Measurements from ENCODE around the gene PSMF1.
"Not testable (repeated sequence)": the region's sequence is repeated elsewhere in the genome, so short reads cannot be mapped to it uniquely, and the experiment has no call there.

PSMF1 gene

GRCh38 chr20:1134355-1134754 is 16.0 kb downstream of the PSMF1 start:
- Histone ChIP-seq H3K9me3 (ENCODE audit: severe bottlenecking) (no peaks in the 10 kb centered on the region), H3K36me3 (ENCODE audit: low read depth) (peaks cover 97% of the 10 kb centered on the region), H3K27ac (ENCODE audit: poor library complexity, severe bottlenecking) (no peak overlapping the region), H3K27me3 (ENCODE audit: insufficient read depth, poor library complexity, severe bottlenecking) (no peaks in the 10 kb centered on the region), H3K4me1 (ENCODE audit: insufficient read depth, poor library complexity, severe bottlenecking) (no peaks in the 10 kb centered on the region), H3K4me3 (ENCODE audit: severe bottlenecking) (no peak overlapping the region)
- DNase-seq (ENCODE audit: low spot score) (no peak), ATAC-seq (ENCODE audit: low read depth) (no peak)
- TF ChIP-seq CTCF (IDR thresholded peaks at IDR 0.05; ENCODE audit: poor library complexity, severe bottlenecking), result no peak

DNA sequence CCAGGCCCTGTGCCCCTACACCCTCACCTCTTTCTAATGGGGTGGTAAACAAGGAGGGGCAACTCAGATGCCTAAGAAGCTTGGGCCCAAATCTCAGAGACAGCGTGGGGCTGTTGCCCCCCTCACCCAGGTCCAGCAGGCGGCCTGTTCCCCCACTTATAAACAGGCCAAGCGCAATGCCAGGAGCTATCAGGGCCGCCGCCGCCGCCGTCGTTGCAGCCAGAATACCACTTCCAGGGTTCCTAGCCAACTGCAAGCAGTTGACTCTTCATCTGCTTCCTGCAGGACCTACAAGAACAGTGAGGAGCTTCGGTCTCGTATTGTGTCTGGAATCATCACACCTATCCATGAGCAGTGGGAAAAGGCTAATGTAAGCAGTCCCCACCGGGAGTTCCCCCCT is 16.4 kb downstream of the PSMF1 start:
- no peak for TF ChIP-seq CTCF (IDR thresholded peaks at IDR 0.05; ENCODE audit: poor library complexity, severe bottlenecking)
- no peak overlapping the region for H3K4me3 ChIP-seq (ENCODE audit: severe bottlenecking)
- ATAC-seq (ENCODE audit: low read depth) (no peak), DNase-seq (ENCODE audit: low spot score) (no peak)
- H3K36me3 ChIP-seq (ENCODE audit: low read depth), result peaks cover 97% of the 10 kb centered on the region
- H3K9me3 ChIP-seq (ENCODE audit: severe bottlenecking), result no peaks in the 10 kb centered on the region
- no peak overlapping the region for H3K27ac ChIP-seq (ENCODE audit: poor library complexity, severe bottlenecking)
- no peaks in the 10 kb centered on the region for H3K27me3 ChIP-seq (ENCODE audit: insufficient read depth, poor library complexity, severe bottlenecking)
- H3K4me1 ChIP-seq (ENCODE audit: insufficient read depth, poor library complexity, severe bottlenecking), result no peaks in the 10 kb centered on the region

- Histone ChIP-seq H3K36me3 (ENCODE audit: low read depth) (peaks cover 96% of the 10 kb centered on the region), H3K27me3 (ENCODE audit: insufficient read depth, poor library complexity, severe bottlenecking) (no peaks in the 10 kb centered on the region), H3K4me3 (ENCODE audit: severe bottlenecking) (no peak overlapping the region), H3K9me3 (ENCODE audit: severe bottlenecking) (no peaks in the 10 kb centered on the region), H3K27ac (ENCODE audit: poor library complexity, severe bottlenecking) (no peak overlapping the region), H3K4me1 (ENCODE audit: insufficient read depth, poor library complexity, severe bottlenecking) (no peaks in the 10 kb centered on the region)
- no peak for TF ChIP-seq CTCF (IDR thresholded peaks at IDR 0.05; ENCODE audit: poor library complexity, severe bottlenecking)
- ATAC-seq (ENCODE audit: low read depth) (no peak), DNase-seq (ENCODE audit: low spot score) (no peak)
Observed at GRCh38 chr20:1137236-1137635, 18.8 kb downstream of the PSMF1 start.

GRCh38 chr20:1144401-1145172 is 26.2 kb downstream of the PSMF1 start:
- Histone ChIP-seq H3K9me3 (ENCODE audit: severe bottlenecking) (no peaks in the 10 kb centered on the region), H3K4me1 (ENCODE audit: insufficient read depth, poor library complexity, severe bottlenecking) (no peaks in the 10 kb centered on the region), H3K27me3 (ENCODE audit: insufficient read depth, poor library complexity, severe bottlenecking) (no peaks in the 10 kb centered on the region), H3K36me3 (ENCODE audit: low read depth) (peaks cover 88% of the 10 kb centered on the region), H3K4me3 (ENCODE audit: severe bottlenecking) (no peak overlapping the region), H3K27ac (ENCODE audit: poor library complexity, severe bottlenecking) (no peak overlapping the region)
- ATAC-seq (ENCODE audit: low read depth) (no peak), DNase-seq (ENCODE audit: low spot score) (no peak)
- no peak for TF ChIP-seq CTCF (IDR thresholded peaks at IDR 0.05; ENCODE audit: poor library complexity, severe bottlenecking)

GRCh38 chr20:1146957-1147356 is 28.6 kb downstream of the PSMF1 start:
- ATAC-seq (ENCODE audit: low read depth), result no peak

DNA sequence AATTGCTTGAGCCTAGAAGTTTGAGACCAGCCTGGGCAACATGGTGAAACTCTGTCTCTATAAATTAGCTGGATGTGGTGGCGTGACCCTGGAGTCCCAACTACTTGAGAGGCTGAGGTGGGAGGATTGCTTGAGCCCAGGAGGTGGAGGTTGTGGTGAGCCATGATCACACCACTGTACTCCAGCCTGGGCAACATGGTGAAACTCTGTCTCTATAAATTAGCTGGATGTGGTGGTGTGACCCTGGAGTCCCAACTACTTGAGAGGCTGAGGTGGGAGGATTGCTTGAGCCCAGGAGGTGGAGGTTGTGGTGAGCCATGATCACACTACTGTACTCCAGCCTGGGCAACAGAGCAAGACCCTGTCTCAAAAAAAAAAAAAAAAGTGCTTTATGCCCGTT is 31.4 kb downstream of the PSMF1 start:
- H3K27ac ChIP-seq (ENCODE audit: poor library complexity, severe bottlenecking); H3K9me3 ChIP-seq (ENCODE audit: severe bottlenecking); ATAC-seq (ENCODE audit: low read depth); DNase-seq (ENCODE audit: low spot score); H3K27me3 ChIP-seq (ENCODE audit: insufficient read depth, poor library complexity, severe bottlenecking); H3K4me3 ChIP-seq (ENCODE audit: severe bottlenecking); H3K4me1 ChIP-seq (ENCODE audit: insufficient read depth, poor library complexity, severe bottlenecking): not testable (repeated sequence)
- H3K36me3 ChIP-seq (ENCODE audit: low read depth), result peaks cover 72% of the 10 kb centered on the region

More at GRCh38 chr20:1146957-1147356, 28.6 kb downstream of the PSMF1 start:
- no peak for DNase-seq (ENCODE audit: low spot score)
- no peak overlapping the region for H3K27ac ChIP-seq (ENCODE audit: poor library complexity, severe bottlenecking)
- H3K9me3 ChIP-seq (ENCODE audit: severe bottlenecking), result no peaks in the 10 kb centered on the region
- TF ChIP-seq CTCF (IDR thresholded peaks at IDR 0.05; ENCODE audit: poor library complexity, severe bottlenecking), result no peak
- no peaks in the 10 kb centered on the region for H3K27me3 ChIP-seq (ENCODE audit: insufficient read depth, poor library complexity, severe bottlenecking)
- no peaks in the 10 kb centered on the region for H3K4me1 ChIP-seq (ENCODE audit: insufficient read depth, poor library complexity, severe bottlenecking)
- H3K4me3 ChIP-seq (ENCODE audit: severe bottlenecking), result no peak overlapping the region
- peaks cover 74% of the 10 kb centered on the region for H3K36me3 ChIP-seq (ENCODE audit: low read depth)
